Left ventricle myocardium inferior (tissue), 1 donor: Measurements from ENCODE around the gene FAM131C. TPM values are rescaled to one million over a fixed set of nuclear protein-coding genes. Genes with fewer than 3 reads are reported as not detected.
A peak's percentile ranks its signal among the peaks of the same experiment; 100 is the strongest.
"Not testable (repeated sequence)": the region's sequence is repeated elsewhere in the genome, so short reads cannot be mapped to it uniquely, and the experiment has no call there.

Experiments used
- DNase-seq: peaks from one replicate; pipeline ENCODE4 v3.0.0-alpha.2; 2020
- H3K27ac ChIP-seq: fragments of 200-600 bp; replicated peaks from 2 replicates; pipeline ENCODE4 v1.8.0; 2021
- H3K27me3 ChIP-seq: fragments of 200-600 bp; 2 replicates; pipeline ENCODE4 v1.8.0; 2021; ENCODE audit warnings: low read depth
- H3K36me3 ChIP-seq: fragments of 200-600 bp; 2 replicates; pipeline ENCODE4 v1.8.0; 2021
- H3K4me1 ChIP-seq: fragments of 200-600 bp; 2 replicates; pipeline ENCODE4 v1.8.0; 2021
- H3K4me3 ChIP-seq: fragments of 200-600 bp; 2 replicates; pipeline ENCODE4 v1.8.0; 2021; ENCODE audit warnings: mild to moderate bottlenecking, moderate library complexity
- H3K9me3 ChIP-seq: fragments of 200-600 bp; replicated peaks from 2 replicates; pipeline ENCODE4 v1.8.0; 2021
- intact Hi-C: fragments of 100-400 bp; cut with micrococcal nuclease; formaldehyde crosslinking; loops from one replicate; pipeline ENCODE4 v1.11.0; 2022
- total RNA-seq: library from RNA; stranded (reverse); fragmentation: NEBNext Ultra II Directional; extraction: Animal tissue kit (Norgen Biotek cat#: 25700); gene quantifications from one replicate; pipeline ENCODE4 v1.2.1, GENCODE V29; 2021
- TF ChIP-seq, protein P1 (sequence below): fragments of 200-600 bp; IDR thresholded peaks from 2 replicates; pipeline ENCODE4 v1.8.0; 2021; ENCODE audit warnings: antibody characterized with exemption, mild to moderate bottlenecking, borderline replicate concordance
- donor health status: DM: no; HTN: yes; CAD: no; lungs with severe emphysema.

FAM131C gene
- total RNA-seq, 1 donor from 2014 or later, result 5.4 TPM

DNA sequence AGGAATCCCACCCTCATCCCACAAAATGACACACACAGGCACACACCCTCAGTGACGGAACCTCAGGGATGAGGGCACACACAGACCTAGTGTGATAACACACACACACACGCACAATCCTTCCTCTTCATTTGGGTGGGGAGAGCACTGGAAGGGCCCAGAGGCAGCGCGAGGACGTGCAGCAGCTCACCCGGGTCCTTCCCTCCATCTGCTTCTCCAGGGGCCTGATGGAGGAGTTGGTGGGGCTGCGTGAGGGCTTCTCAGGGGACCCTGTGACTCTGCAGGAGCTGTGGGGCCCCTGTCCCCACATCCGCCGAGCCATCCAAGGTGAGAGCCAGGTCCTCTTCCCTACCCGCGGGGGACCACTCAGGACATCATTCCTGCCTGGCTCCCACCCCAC lies 51.1 kb downstream of the FAM131C start:
- H3K27me3 ChIP-seq, result peaks cover 8% of the 10 kb centered on the region
- peaks cover 53% of the 10 kb centered on the region for H3K4me1 ChIP-seq
- no peak overlapping the region for H3K4me3 ChIP-seq

DNA sequence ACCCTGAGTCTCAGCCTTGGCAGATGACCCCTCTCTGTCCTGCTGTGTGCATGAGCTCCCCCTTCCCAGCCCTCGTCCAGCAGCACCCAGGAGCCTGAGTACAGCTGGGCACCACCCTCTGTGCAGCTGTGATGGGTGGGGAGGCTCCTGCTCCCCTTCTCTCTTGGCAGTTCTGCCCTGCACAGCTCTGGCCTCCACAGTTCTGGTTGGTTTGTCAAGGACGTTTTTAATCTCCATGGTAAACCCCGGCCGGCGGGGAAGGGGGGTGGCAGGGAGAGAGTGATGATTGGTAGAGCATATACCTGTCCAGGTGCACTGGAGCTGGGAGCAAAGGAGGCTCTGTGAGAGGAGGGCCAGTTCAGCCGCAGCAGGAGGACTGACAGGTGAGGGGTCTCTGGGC lies 51.8 kb downstream of the FAM131C start, which contains the start of gene CLCNKA:
TSS of gene CLCNKA (plus strand) at position 356 of the 400 bp plus-strand sequence. CDS start 584 bp downstream, outside the sequence.
- TF ChIP-seq, protein P1, sequence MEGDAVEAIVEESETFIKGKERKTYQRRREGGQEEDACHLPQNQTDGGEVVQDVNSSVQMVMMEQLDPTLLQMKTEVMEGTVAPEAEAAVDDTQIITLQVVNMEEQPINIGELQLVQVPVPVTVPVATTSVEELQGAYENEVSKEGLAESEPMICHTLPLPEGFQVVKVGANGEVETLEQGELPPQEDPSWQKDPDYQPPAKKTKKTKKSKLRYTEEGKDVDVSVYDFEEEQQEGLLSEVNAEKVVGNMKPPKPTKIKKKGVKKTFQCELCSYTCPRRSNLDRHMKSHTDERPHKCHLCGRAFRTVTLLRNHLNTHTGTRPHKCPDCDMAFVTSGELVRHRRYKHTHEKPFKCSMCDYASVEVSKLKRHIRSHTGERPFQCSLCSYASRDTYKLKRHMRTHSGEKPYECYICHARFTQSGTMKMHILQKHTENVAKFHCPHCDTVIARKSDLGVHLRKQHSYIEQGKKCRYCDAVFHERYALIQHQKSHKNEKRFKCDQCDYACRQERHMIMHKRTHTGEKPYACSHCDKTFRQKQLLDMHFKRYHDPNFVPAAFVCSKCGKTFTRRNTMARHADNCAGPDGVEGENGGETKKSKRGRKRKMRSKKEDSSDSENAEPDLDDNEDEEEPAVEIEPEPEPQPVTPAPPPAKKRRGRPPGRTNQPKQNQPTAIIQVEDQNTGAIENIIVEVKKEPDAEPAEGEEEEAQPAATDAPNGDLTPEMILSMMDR, result no peak
- H3K9me3 ChIP-seq, result no peaks in the 10 kb centered on the region
- intact Hi-C loops, result no loop called here
- H3K27me3 ChIP-seq, result peaks cover under 1% of the 10 kb centered on the region
- H3K4me3 ChIP-seq, result no peak within 1 kb of the TSS
- H3K4me1 ChIP-seq, result peaks cover 52% of the 10 kb centered on the region
- no peak for DNase-seq
- H3K27ac ChIP-seq, result peak within 1 kb of the TSS; percentile 97
- peaks cover 7% of the 10 kb centered on the region for H3K36me3 ChIP-seq

More for the DNA sequence above, 51.1 kb downstream of the FAM131C start:
- Histone ChIP-seq H3K27ac (no peak overlapping the region), H3K9me3 (no peaks in the 10 kb centered on the region), H3K36me3 (peaks cover under 1% of the 10 kb centered on the region)
- no peak for DNase-seq
- intact Hi-C loops, result no loop called here
- TF ChIP-seq, protein P1, result no peak

DNA sequence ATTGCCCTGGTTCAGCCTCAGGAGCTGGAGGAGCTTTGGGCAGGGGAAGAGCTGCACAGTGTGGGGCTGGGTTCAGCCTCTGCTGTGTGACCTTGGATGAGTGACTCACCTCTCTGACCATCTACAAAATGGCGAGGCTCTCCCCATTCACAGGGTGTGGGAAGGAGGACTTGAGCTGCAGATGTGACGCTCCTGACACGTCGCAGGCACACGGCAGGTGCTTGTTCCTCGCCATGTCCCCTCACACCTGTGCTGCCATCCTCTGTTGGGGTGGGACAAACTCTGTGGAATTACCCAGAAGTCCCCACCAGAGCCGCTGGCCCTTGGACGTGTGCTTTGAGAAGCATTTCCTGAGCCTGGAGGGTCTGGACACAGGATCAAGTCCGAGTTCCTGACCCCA lies 52.6 kb downstream of the FAM131C start:
- H3K4me3 ChIP-seq, intact Hi-C loops, H3K36me3 ChIP-seq, H3K9me3 ChIP-seq, H3K27me3 ChIP-seq, DNase-seq: not testable (repeated sequence)
- H3K4me1 ChIP-seq, result peaks cover 55% of the 10 kb centered on the region
- peak overlapping the region; percentile 97 for H3K27ac ChIP-seq

DNA sequence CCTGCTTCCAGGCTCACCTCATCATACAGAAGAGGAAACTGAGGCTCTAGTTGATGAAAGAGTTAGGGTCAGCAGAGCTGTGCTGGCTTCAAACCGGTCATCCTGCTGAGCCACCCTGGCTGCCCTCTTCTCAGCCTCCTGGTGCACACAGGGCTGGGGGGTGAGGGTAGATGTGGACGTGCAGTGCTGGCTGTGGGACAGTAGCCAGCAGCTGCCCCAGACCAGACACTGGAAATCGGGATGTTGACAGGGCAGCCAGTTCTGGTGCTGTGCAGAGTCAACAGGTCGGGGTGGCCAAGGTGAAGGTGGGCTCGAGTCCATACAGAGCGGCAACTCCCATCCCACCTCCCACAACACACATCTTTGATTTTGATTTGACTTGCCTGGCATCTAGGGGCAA lies 53.1 kb downstream of the FAM131C start:
- peak overlapping the region; percentile 97 for H3K27ac ChIP-seq
- peaks cover 10% of the 10 kb centered on the region for H3K36me3 ChIP-seq
- intact Hi-C loops, result no loop called here
- H3K4me3 ChIP-seq, result peak overlapping the region; percentile 2
- TF ChIP-seq, protein P1, result no peak
- H3K4me1 ChIP-seq, result peaks cover 59% of the 10 kb centered on the region
- peak; percentile 48 for DNase-seq
- H3K9me3 ChIP-seq, result no peaks in the 10 kb centered on the region
- H3K27me3 ChIP-seq, result no peaks in the 10 kb centered on the region

DNA sequence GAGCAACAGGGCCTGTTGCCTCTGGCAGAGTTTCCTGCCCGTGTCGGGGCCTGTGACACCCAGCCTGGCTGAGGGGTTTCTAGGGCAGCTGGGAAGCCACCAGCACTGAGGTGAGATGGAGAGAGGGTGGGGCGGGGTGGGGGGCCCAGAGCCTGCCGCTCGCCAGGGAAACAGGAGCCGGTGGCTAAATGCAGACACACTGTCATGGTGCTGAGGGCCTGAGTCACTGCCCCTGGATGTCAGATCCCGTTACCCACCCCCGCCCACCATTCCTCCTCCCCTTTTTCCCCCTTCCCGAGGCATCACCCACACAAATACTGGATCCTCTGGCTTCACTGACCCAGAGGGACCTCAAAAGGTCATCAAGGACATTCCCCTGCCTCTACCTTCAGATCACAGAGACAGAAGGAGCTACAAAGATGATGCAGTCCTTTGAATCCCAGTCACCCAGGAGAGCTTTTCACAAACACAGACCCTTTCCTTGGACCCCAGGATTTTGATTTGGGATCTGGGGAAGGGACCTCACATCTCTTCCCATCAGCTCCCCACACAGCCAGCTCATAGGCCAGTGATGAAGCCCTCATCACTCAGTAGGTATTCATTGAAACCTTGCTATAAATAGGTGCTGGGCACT lies 53.7 kb downstream of the FAM131C start:
- DNase-seq, result peak; percentile 74

More for the DNA sequence above, 53.7 kb downstream of the FAM131C start:
- H3K27ac ChIP-seq, result peak overlapping the region; percentile 97
- intact Hi-C loops, result no loop called here
- H3K9me3 ChIP-seq, result no peaks in the 10 kb centered on the region
- peaks cover 10% of the 10 kb centered on the region for H3K36me3 ChIP-seq
- no peaks in the 10 kb centered on the region for H3K27me3 ChIP-seq
- H3K4me3 ChIP-seq, result peak overlapping the region; percentile 74
- TF ChIP-seq, protein P1, result no peak
- peaks cover 64% of the 10 kb centered on the region for H3K4me1 ChIP-seq
